Neuronal stem cell (in vitro differentiated cells): ENCODE data around the gene STRIT1.

Experiments
- DNase-seq: peaks from one replicate; pipeline ENCODE4 v3.0.0-alpha.2; 2013; ENCODE audit warnings: low spot score
- H2AFZ ChIP-seq: one replicate; pipeline ENCODE4 v1.6.1; 2013; ENCODE audit warnings: mild to moderate bottlenecking, low read length, inconsistent platforms
- H2AK5ac ChIP-seq: 2 replicates; pipeline ENCODE4 v1.6.1; 2013; ENCODE audit warnings: low read depth, mild to moderate bottlenecking, inconsistent platforms, low read length, moderate library complexity, mixed read lengths
- H2BK120ac ChIP-seq: 2 replicates; pipeline ENCODE4 v1.6.1; 2013; ENCODE audit warnings: low read depth, mild to moderate bottlenecking, inconsistent platforms, low read length, moderate library complexity, mixed read lengths
- H2BK12ac ChIP-seq: one replicate; pipeline ENCODE4 v1.6.1; 2013; ENCODE audit warnings: low read length, inconsistent platforms
- H2BK15ac ChIP-seq: 2 replicates; pipeline ENCODE4 v1.6.1; 2013; ENCODE audit warnings: mild to moderate bottlenecking, low read length, inconsistent platforms, mixed read lengths
- H2BK5ac ChIP-seq: one replicate; pipeline ENCODE4 v1.6.1; 2013; ENCODE audit warnings: inconsistent platforms, mild to moderate bottlenecking, low read length, moderate library complexity
- H3K14ac ChIP-seq: one replicate; pipeline ENCODE4 v1.6.1; 2013; ENCODE audit warnings: low read length, inconsistent platforms
- H3K18ac ChIP-seq: 2 replicates; pipeline ENCODE4 v1.6.1; 2013; ENCODE audit warnings: low read length, inconsistent platforms
- H3K23ac ChIP-seq: 2 replicates; pipeline ENCODE4 v1.6.1; 2013; ENCODE audit warnings: low read depth, mild to moderate bottlenecking, mixed read lengths, low read length, inconsistent platforms; ENCODE audit not compliant: poor library complexity
- H3K27ac ChIP-seq: replicated peaks from 3 replicates; pipeline ENCODE4 v1.5.1; 2013; ENCODE audit warnings: low read length, inconsistent platforms
- H3K27me3 ChIP-seq, 3 experiments: 2 replicates each; pipeline ENCODE4 v1.6.1; 2013; ENCODE audit warnings: low read length in 3 of 3, mild to moderate bottlenecking in 2 of 3, inconsistent platforms in 1 of 3, low read depth in 1 of 3, mixed read lengths in 1 of 3, moderate library complexity in 1 of 3; ENCODE audit not compliant: control insufficient read depth in 3 of 3, insufficient read depth in 3 of 3
- H3K36me3 ChIP-seq, 2 donors: replicated peaks in 1 of 2; 2 replicates each; pipeline ENCODE4 v1.6.1; 2013; ENCODE audit warnings: low read length in 2 of 2; ENCODE audit not compliant: control insufficient read depth in 2 of 2, insufficient read depth in 2 of 2
- H3K4ac ChIP-seq: 2 replicates; pipeline ENCODE4 v1.6.1; 2013; ENCODE audit warnings: inconsistent platforms, mild to moderate bottlenecking, low read length, moderate library complexity
- H3K4me1 ChIP-seq, 2 donors: 1 replicate in 1 of 2; 2 replicates in 1 of 2; pipeline ENCODE4 v1.6.1; 2013; ENCODE audit warnings: low read length in 2 of 2, low read depth in 1 of 2; ENCODE audit not compliant: control insufficient read depth in 2 of 2, insufficient read depth in 1 of 2
- H3K4me2 ChIP-seq: one replicate; pipeline ENCODE4 v1.6.1; 2013; ENCODE audit warnings: mild to moderate bottlenecking, low read length, inconsistent platforms; ENCODE audit not compliant: insufficient read depth, poor library complexity, severe bottlenecking
- H3K4me3 ChIP-seq, 2 donors: 2 replicates each; pipeline ENCODE4 v1.5.1; 2013; ENCODE audit warnings: low read length in 2 of 2, mild to moderate bottlenecking in 2 of 2, inconsistent platforms in 1 of 2, moderate library complexity in 1 of 2
- H3K79me1 ChIP-seq: one replicate; pipeline ENCODE4 v1.6.1; 2013; ENCODE audit warnings: low read depth, mild to moderate bottlenecking, inconsistent platforms, low read length, moderate library complexity
- H3K9ac ChIP-seq: one replicate; pipeline ENCODE4 v1.6.1; 2013; ENCODE audit warnings: mild to moderate bottlenecking, low read depth, low read length, inconsistent platforms; ENCODE audit not compliant: poor library complexity
- H3K9me3 ChIP-seq, 2 donors: replicated peaks in 1 of 2; 2 replicates each; pipeline versions ENCODE3 to v1.6.1; 2013; ENCODE audit warnings: low read length in 2 of 2, mild to moderate bottlenecking in 2 of 2, inconsistent platforms in 1 of 2, low read depth in 1 of 2, mixed read lengths in 1 of 2, moderate library complexity in 1 of 2; ENCODE audit not compliant: control insufficient read depth in 2 of 2, insufficient read depth in 1 of 2
- H4K8ac ChIP-seq: one replicate; pipeline ENCODE4 v1.6.1; 2013; ENCODE audit warnings: low read depth, mild to moderate bottlenecking, inconsistent platforms, low read length, moderate library complexity
- H4K91ac ChIP-seq: one replicate; pipeline ENCODE4 v1.6.1; 2013; ENCODE audit warnings: low read length, low read depth, mild to moderate bottlenecking, inconsistent platforms; ENCODE audit not compliant: poor library complexity
- WGBS, 2 donors: extraction: QIAGEN DNeasy Blood & Tissue Kit; methylation state at CpG; one replicate each; pipeline ENCODE4 v1.1.7; 2013; ENCODE audit warnings: missing lambda C conversion rate in 2 of 2, mixed read lengths in 1 of 2; ENCODE audit not compliant: insufficient read length in 2 of 2, insufficient replicate concordance in 1 of 2; ENCODE audit errors: extremely low coverage in 2 of 2; 5-methylcytosine and 5-hydroxymethylcytosine counted together

STRIT1 gene

DNA sequence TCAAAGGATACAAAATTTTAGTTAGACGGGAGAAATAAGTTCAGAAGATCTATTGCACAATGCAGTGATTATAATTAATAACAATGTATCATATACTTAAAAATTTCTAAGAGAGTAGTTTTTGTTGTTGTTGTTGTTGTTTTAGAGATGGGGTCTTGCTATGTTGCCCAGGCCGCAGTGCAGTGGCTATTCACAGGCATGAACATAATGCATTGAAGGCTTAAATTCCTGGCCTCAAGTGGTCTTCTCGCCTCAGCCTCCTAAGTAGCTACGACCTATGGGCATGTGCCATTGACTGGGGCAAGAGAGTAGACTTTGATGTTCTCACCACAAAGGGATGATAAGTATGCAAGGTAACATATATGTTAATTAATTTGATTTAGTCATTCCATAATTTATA, 7.5 kb downstream of the STRIT1 start:
- Histone ChIP-seq H3K14ac (no peak overlapping the region), H3K9me3 (no peaks in the 10 kb centered on the region), H3K4me1 (no peaks in the 10 kb centered on the region), H3K4me3 (no peak overlapping the region), H3K79me1 (no peaks in the 10 kb centered on the region), H2BK5ac (no peak overlapping the region), H3K18ac (no peak overlapping the region), H3K4me2 (no peak overlapping the region), H3K36me3 (no peaks in the 10 kb centered on the region), H3K27ac (no peak overlapping the region), H2BK15ac (no peak overlapping the region), H2AK5ac (no peak overlapping the region), H4K91ac (no peak overlapping the region), H3K9ac (no peak overlapping the region), H2AFZ (no peak overlapping the region), H4K8ac (no peak overlapping the region), H2BK120ac (no peak overlapping the region), H2BK12ac (no peak overlapping the region), H3K23ac (no peak overlapping the region), H3K4ac (no peak overlapping the region), H3K27me3 (no peaks in the 10 kb centered on the region)
- DNase-seq = no peak
- WGBS, 2 donors = no CpG with 5 or more reads among the region's 4 CpGs

DNA sequence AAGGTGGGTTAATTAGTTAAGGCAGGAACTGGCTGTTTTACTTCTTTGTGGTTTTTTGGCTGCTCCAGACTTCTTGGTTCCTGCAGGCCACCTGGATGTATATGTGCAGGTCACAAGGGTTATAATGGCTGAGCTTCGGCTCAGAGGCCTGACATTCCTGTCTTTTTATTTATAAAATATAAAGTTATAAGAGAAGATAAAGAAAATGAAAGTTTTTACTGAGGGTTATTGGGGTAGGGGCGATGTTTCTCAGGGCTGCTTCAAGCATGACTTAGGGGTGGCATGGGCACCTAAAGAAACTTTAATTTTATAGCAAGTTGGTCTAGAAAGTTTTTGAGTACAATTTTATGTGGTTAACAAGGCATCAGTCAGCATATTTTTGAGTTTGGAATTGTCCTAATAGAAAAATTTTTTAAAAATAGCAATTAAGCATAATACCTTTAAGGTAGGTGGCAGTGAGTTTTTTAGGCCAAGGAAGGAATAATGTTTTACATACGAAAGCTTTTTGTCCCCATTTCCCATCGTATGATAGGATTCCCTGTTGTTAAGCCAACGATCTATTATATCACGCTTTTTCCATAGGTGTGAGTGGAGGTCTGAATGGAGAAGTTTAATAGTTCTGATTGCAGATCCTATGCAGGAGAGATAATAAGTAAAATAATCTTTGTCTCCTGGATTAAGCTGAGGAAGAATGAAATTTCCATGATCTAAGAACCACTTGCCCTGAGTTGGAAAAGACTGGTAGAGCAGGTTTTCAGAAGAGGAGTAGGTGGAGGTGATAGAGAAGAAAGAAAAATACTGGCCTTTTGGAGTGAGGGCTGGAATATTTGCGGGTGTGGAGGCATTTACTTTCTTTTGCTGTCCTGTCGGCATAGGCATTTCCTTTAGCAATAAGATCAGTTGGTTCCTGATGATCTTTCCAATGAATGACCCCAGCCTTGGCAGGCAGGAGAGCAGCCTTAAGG, 10.1 kb downstream of the STRIT1 start:
- Histone ChIP-seq H3K9me3 (no peaks in the 10 kb centered on the region), H3K9ac (no peak overlapping the region), H3K14ac (no peak overlapping the region), H3K18ac (no peak overlapping the region), H3K4me3 (no peak overlapping the region), H2BK120ac (no peak overlapping the region), H2AK5ac (no peak overlapping the region), H3K27me3 (no peaks in the 10 kb centered on the region), H3K79me1 (no peaks in the 10 kb centered on the region), H3K4me1 (no peaks in the 10 kb centered on the region), H3K4ac (no peak overlapping the region), H4K8ac (no peak overlapping the region), H2BK5ac (no peak overlapping the region), H2BK15ac (no peak overlapping the region), H3K36me3 (no peaks in the 10 kb centered on the region), H2AFZ (no peak overlapping the region), H4K91ac (no peak overlapping the region), H3K4me2 (no peak overlapping the region), H2BK12ac (no peak overlapping the region), H3K23ac (no peak overlapping the region), H3K27ac (no peak overlapping the region)
- no peak for DNase-seq
- WGBS, 2 donors = 100% methylated on average over 1 of the region's 8 CpGs

DNA sequence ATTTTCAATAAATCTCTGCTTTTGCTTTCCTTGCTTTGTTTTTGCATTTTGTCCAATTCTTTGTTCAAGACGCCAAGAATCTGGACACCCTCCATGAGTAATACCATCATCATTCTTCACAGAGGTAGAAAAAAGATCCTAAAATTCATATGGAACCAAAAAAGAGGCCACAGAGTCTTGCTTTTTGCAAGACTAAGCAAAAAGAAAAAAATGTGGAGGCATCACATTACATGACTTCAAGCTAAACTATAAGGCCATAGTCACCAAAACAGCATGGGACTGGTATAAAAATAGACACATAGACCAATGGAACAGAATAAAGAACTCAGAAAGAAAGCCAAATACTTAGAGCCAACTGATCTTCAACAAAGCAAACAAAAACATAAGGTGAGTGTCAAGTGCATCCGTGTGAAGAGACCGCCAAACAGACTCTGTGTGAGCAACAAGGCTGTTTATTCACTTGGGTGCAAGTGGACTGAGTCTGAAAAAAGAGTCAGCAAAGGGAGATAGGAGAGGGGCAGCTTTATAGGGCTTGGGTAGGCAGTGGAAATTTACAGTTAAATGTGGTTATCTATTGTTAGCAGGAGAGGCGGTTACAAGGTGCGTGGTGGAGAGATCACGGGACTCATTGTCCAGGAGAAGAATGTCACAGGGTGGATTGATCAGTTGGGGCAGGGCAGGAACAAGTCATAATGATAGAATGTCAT, 10.9 kb downstream of the STRIT1 start:
- Histone ChIP-seq H3K4me2 (no peak overlapping the region), H3K4me3 (no peak overlapping the region), H4K8ac (no peak overlapping the region), H3K4ac (no peak overlapping the region), H2AFZ (no peak overlapping the region), H3K9me3 (no peaks in the 10 kb centered on the region), H3K79me1 (no peaks in the 10 kb centered on the region), H2BK120ac (no peak overlapping the region), H2BK5ac (no peak overlapping the region), H2BK15ac (no peak overlapping the region), H3K27me3 (no peaks in the 10 kb centered on the region), H3K27ac (no peak overlapping the region), H3K4me1 (no peaks in the 10 kb centered on the region), H3K36me3 (no peaks in the 10 kb centered on the region), H3K18ac (no peak overlapping the region), H3K9ac (no peak overlapping the region), H3K23ac (no peak overlapping the region), H4K91ac (no peak overlapping the region), H2BK12ac (no peak overlapping the region), H3K14ac (no peak overlapping the region), H2AK5ac (no peak overlapping the region)
- no peak for DNase-seq
- no CpG with 5 or more reads among the region's 6 CpGs for WGBS, 2 donors

DNA sequence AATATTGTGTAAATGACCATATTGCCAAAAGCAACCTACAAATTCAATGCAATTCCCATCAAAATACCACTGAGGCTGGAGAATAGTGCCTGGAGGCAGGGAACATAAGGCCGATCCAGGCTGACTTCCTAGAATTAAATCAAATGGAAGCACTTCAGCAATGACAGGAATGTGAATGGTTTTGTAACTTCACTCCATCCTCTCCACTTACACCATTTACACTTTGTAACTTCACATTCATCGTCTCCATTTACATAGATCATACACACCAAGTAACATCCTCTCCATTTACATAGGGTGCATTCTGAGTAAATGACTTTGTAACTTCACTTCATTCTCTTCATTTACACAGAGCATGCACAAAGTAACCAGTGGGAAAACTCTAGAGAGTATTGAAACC, 11.6 kb downstream of the STRIT1 start:
- no peak for DNase-seq
- Histone ChIP-seq H3K27ac (no peak overlapping the region), H2BK12ac (no peak overlapping the region), H2BK120ac (no peak overlapping the region), H3K4ac (no peak overlapping the region), H3K79me1 (no peaks in the 10 kb centered on the region), H3K23ac (no peak overlapping the region), H3K14ac (no peak overlapping the region), H4K8ac (no peak overlapping the region), H3K4me1 (no peaks in the 10 kb centered on the region), H3K18ac (no peak overlapping the region), H4K91ac (no peak overlapping the region), H3K9me3 (no peaks in the 10 kb centered on the region), H2AFZ (no peak overlapping the region), H2BK15ac (no peak overlapping the region), H3K27me3 (no peaks in the 10 kb centered on the region), H2AK5ac (no peak overlapping the region), H2BK5ac (no peak overlapping the region), H3K36me3 (no peaks in the 10 kb centered on the region), H3K9ac (no peak overlapping the region), H3K4me3 (no peak overlapping the region), H3K4me2 (no peak overlapping the region)
- WGBS, 2 donors = no CpG with 5 or more reads among the region's 2 CpGs
